HG03196 (cell line): Measurements from ENCODE around the gene TSPEAR.
"Not testable (repeated sequence)": the region's sequence is repeated elsewhere in the genome, so short reads cannot be mapped to it uniquely, and the experiment has no call there.

Experiments used
- ATAC-seq: cut with Tn5 transposase; IDR thresholded peaks from one replicate; pipeline ENCODE4 v1.9.1; 2021; ENCODE audit not compliant: unreplicated experiment

Gene TSPEAR

DNA sequence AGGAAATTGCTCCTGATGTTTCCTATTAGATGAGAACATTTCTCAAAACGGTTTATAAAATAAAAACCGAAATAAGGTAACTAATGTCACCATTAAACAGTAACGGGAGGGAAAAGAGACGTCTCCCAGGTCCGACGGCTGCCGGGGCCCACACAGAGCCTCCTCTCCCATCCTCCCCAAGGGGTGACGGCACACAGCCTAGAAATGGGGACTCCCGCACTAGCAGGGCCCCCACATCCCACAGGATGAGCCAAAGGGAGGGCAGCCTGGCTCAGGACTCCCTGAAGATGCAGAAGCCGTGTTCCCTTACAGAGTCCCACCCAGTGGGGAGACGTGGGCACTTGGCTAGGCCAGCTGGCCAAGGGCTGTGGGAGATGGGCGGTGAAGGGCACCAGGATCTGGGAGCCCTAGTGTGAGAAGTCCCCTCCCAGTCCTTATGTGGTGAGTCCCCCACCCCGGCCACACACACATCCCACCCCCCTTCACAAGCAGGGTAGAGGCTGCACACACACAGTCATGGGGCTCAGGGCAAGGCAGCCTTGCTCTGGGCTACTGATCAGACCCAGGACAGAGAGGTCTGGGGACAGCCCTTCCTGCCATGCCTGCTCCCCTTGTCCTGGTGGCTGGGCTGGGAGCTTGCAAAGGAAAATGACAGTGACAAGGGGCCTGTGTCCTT, 156.0 kb downstream of the TSPEAR start:
- ATAC-seq: no peak

GRCh38 chr21:44552681-44553080, 158.7 kb downstream of the TSPEAR start:
- ATAC-seq: no peak

DNA sequence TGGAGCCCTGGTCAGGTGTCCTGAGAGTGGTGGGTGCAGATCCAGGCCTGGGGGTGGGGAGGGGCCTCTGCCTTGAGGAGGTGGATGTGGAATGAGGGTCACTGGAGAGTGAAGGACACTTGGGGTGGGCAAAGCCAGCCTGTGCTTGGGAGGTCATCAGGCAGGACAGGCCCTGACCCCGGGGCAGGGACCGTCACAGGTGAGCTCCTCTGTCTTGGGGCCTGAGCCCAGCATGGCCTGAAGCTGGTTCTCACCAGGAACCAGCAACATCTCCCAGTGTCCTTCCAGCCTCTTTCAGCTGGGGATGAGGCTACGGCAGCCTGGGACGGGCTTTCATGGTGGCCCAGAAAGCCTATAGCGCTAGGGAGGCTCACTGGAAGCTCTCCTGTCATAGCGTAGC, 159.2 kb downstream of the TSPEAR start:
- ATAC-seq: no peak

- ATAC-seq: no peak
Observed at GRCh38 chr21:44551340-44551961, 159.9 kb downstream of the TSPEAR start, which contains the start of gene KRTAP10-2. KRTAP10-2 (minus strand) TSS chr21:44551505; CDS start chr21:44551458, 47 bp downstream.

- ATAC-seq: no peak
Observed at GRCh38 chr21:44550807-44551206, 160.6 kb downstream of the TSPEAR start.

- not testable (repeated sequence) for ATAC-seq
Observed at GRCh38 chr21:44550285-44550684, 161.1 kb downstream of the TSPEAR start.

DNA sequence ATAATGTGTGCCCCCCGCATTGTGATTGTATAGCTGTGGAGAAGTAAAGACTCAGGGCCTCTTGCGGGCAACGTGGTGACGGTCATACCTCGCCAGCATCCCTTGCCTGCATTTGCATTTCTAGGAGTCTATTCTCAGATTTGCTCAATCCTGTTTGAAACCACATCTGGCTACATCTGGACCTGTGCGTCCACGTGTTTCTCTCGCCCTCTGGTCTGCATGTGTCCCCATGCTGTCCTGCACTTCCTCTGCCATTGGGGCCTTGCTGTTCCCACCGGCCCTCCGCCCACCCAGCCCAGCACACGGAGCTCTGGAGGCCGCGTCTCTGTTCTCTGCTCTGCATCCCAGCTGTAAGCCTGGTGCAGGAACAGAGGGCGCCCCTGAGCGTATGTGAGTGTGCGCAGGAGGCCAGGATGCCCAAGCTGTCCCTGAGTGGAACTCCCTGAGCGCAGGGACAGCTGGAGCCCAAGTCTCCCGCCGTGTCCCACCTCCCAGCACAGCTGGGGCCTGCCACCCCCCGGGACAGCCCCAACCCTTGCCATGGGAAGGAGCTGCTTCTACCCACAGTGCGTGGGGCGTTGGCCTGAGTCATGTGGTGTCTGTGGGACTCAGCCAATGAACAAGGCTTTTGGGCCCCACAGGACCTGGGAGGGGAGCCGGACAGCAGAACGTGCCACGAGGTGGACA, 161.7 kb downstream of the TSPEAR start:
- no peak for ATAC-seq

- no peak for ATAC-seq
Observed at GRCh38 chr21:44548922-44549321, 162.4 kb downstream of the TSPEAR start.

DNA sequence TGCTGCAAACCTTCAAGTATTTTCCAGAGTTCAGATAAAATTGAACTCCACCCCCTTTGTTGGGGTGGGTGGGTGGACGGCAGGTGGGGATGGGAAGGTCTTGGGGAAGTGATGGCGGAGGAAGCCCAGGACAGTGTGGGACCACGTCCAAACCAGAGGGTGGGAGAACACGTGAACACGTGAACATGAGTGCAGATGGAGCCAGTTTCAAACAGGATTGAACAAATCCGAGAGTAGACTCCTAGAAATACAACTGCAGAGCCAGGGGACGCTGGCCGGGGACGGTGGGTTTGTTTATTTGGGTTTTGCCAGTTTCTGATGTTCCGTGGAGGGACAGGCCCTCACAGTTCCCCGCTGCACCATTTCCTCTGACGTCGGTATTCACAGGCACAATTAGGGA, 163.0 kb downstream of the TSPEAR start:
- ATAC-seq: no peak

DNA sequence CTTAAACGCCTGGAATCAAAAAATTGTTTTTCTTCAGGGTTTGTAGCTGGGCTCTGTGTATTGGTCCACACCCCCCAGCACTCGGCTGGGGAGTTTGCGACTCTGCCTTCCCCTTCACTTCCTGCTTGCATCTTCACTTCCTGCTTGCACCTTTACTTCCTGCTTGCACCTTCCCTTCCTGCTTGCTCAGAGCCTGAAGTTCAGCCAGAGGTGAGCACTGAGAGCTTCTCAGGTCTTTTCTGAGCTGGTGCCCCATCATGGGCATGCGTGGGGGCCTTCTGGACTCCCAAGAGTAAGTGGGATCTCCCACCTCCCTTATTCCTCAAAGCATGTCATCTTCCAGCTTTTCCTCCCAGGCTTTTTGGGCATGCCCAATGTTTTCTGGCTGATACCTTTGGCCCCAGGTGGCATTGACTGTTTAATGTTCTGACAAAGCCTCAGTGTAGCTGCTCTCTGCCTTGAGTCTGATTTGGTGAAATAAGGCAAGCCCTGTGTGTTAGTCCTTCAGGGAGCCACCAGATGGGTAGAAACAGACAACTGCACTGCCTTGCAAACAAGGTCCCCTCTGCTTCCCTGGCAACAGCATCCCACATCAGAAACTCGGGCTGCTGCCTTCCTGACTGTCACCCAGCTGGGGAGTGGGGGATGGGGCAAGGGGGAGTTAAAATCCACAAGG, 163.6 kb downstream of the TSPEAR start:
- ATAC-seq: no peak

- ATAC-seq: no peak
Observed at GRCh38 chr21:44544566-44544965, 166.8 kb downstream of the TSPEAR start.

- ATAC-seq: no peak
Observed at GRCh38 chr21:44542716-44543115, 168.7 kb downstream of the TSPEAR start.

DNA sequence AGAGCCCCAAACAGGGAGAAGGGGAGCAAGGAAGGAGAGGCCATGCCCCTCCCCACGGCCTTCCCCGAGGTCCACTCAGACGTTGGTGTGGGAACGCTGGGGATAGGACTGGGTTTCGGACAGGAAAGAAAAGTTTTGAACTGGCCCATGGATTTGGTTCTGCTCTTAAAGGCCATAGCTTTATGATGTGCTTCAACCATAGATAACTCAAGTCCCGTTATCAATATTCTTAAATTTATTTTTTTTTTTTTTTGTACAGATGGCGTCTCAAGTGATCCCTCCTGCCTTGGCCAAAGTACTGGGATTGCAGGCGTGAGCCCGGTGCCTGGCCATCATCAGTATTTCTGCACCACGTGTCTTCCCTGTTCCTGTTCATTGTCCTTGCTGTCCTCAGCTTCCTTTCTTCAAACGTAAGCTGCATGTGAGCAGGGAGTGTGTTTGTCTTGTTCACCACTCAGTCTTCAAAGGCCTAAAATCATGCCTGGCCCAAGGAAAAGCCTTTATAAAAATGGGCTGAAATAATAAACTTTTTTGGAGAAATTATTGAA, 170.6 kb downstream of the TSPEAR start:
- no peak for ATAC-seq

DNA sequence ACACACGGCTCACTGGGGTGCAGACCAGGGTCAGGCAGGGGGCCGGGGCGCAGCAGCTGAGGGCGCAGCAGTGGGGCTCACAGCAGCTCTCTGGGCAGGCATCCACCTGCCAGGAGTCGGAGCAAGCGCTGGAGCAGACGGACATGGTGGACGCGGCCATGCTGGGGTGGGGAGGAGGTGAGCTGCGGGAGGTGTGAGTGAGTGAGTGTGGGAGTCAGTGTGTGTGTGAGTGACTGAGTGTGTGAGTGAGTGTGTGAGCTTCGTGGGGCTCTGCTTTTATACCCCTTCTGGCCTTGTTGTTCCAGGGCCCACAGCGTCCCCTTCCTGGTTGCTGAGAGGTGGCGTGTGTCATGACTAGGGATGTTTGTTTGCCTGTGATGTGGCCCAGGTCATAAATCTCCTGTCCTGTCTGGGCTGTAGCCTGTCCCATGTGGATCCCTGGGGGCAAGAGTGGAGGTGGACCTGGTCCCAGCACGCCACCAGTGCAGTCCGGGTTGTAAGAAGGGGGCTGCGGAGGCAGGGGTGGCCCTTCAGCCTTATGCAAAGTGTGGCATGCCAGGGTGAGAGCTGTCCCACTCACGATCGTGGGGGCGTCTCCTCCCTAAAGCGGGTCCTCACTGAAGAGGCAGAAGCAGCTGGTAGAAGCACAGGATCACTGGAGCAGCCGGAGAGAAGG, 171.2 kb downstream of the TSPEAR start, which contains the start of gene KRTAP10-1:
Gene KRTAP10-1, minus strand, starts transcription at position 205 of the 676 bp plus-strand sequence. Its CDS starts 45 bp downstream, at position 160.
- no peak for ATAC-seq

- ATAC-seq: no peak
Observed at GRCh38 chr21:44539046-44539445, 172.3 kb downstream of the TSPEAR start.

DNA sequence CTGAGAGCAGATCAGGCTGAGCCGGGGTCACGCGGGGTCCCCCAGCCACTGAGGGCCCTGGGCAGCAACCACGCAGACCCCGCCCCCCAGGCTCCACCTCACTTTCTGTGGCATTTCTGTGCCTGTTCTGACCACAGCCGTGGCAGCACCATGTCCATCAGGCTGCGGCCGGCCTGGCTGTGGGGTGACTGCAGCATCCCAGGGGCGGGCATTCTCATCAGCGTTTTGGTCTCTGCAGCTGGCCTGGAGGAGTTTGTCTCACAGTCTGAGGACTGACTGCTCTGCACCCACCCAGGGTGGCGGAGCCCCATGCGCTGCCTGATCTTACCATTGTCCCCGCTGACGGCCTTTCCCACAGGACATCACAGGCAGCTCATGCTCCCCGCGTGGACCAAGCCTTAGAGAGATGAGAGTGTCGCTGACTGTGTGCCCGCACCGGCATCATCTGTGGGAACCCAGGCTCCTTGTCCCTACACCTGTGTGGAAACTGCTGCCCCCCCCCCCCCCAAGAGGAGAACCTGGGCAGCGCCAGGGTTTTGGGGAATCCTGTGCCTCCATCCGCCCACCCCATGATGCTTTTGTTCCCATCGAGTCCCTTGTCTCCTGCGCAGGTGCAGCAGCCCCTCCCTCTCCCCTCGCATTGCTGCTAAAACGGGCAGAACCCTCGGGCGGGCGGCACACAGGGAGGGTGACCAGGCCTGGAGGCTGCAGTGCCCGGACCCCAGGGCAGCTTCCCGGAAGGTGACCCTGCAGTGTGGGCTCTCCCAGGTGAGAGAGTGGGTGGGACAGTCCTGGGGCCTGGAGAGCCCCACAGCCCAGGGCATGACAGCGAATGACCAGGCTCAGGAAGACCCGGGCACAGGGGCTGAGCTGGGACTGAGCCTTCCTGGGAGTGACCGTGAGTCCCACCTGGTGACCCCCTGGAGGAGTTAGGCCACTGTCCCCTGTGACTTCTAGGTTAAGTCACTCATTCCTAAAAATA, 173.2 kb downstream of the TSPEAR start:
- no peak for ATAC-seq

DNA sequence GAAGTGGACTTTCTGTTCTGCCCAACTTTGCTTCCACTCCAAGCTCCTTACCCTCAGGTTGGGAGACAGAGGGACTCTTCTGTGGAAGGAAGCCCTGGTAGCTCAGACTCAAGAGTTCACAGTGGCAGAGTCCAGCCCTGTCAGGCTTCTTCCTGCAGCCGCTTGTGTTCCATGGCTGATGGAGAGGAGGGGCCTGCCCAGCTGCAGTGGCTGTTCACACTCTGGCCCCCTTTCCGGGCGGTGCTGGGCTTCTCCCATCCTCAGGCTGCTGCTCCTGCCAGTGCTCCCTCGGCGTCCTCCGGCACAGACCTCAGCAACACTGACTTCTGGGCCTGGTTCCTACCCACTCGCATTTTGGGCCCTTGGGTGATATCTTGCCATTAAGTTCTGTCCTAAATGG, 175.4 kb downstream of the TSPEAR start:
- ATAC-seq: no peak

DNA sequence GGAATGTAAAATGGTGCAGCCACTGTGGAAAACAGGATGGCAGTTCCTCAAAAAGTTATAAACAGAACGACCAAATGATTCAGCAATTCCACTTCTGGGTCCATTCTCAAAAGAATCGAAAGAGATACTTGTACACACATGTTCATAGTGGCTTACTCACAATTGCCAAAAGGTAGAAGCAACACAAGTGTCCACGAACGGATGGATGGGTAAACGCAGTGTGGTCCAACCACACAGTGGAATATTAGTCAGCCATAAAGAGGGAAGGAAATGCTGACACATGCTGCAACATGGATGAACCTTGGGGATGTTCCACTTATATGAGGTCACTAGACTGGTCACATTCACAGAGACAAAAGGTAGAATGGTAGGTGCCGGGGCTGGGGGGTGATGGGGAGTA, 176.7 kb downstream of the TSPEAR start:
- ATAC-seq: no peak

- no peak for ATAC-seq
Observed at GRCh38 chr21:44533891-44534627, 177.3 kb downstream of the TSPEAR start.
